SU-DHL-6 (cell line): ENCODE measurements around the gene LHFPL5.

Source experiments
- H2AFZ ChIP-seq: fragments of 200-600 bp; sonication (generic); 2 replicates; pipeline ENCODE4 v1.6.1; 2014; ENCODE audit warnings: low read depth, mild to moderate bottlenecking, moderate library complexity, mixed read lengths, antibody characterized with exemption, low read length; ENCODE audit not compliant: severe bottlenecking
- H3F3A ChIP-seq: fragments of 200-600 bp; shearing (Covaris generic); 2 replicates; pipeline ENCODE4 v1.6.0; 2016; ENCODE audit warnings: antibody characterized with exemption, mild to moderate bottlenecking; ENCODE audit not compliant: insufficient read depth
- H3K27ac ChIP-seq: fragments of 200-600 bp; sonication (generic); 2 replicates; pipeline ENCODE4 v1.5.1; 2016; ENCODE audit warnings: low read depth, mild to moderate bottlenecking, low read length, moderate library complexity, mixed read lengths
- H3K27me3 ChIP-seq: fragments of 200-600 bp; sonication (generic), shearing (Covaris generic); 2 replicates; pipeline ENCODE4 v1.6.0; 2014; ENCODE audit warnings: mild to moderate bottlenecking, low read length
- H3K36me3 ChIP-seq: fragments of 200-600 bp; sonication (generic); 2 replicates; pipeline ENCODE4 v1.6.1; 2014; ENCODE audit warnings: mild to moderate bottlenecking, low read length, mixed read lengths
- H3K4me2 ChIP-seq: fragments of 300-600, 200-600 bp; shearing (Covaris generic), sonication (generic); 2 replicates; pipeline ENCODE4 v1.6.0; 2014; ENCODE audit warnings: low read length, low read depth, mild to moderate bottlenecking; ENCODE audit not compliant: poor library complexity, severe bottlenecking
- H3K4me3 ChIP-seq: fragments of 200-600 bp; sonication (generic); 2 replicates; pipeline ENCODE4 v1.5.1; 2014; ENCODE audit warnings: antibody characterized with exemption, low read length, mild to moderate bottlenecking, mixed read lengths; ENCODE audit not compliant: insufficient read depth, poor library complexity, severe bottlenecking
- H3K79me2 ChIP-seq: fragments of 200-600 bp; sonication (generic); 2 replicates; pipeline ENCODE4 v1.6.1; 2014; ENCODE audit warnings: mild to moderate bottlenecking, low read length, moderate library complexity; ENCODE audit not compliant: insufficient read depth
- H3K9ac ChIP-seq: fragments of 200-600 bp; sonication (generic); 2 replicates; pipeline ENCODE4 v1.7.0; 2014; ENCODE audit warnings: mild to moderate bottlenecking, low read length
- H3K9me2 ChIP-seq: fragments of 200-600 bp; sonication (generic); replicated peaks from 2 replicates; pipeline ENCODE4 v1.6.1; 2014; ENCODE audit warnings: low read length; ENCODE audit not compliant: insufficient read depth
- H3K9me3 ChIP-seq: fragments of 200-600 bp; sonication (generic); 2 replicates; pipeline ENCODE4 v1.6.1; 2014; ENCODE audit warnings: low read length, mixed read lengths; ENCODE audit not compliant: insufficient read depth
- H4K20me1 ChIP-seq: fragments of 200-600 bp; sonication (generic); 2 replicates; pipeline ENCODE4 v1.6.1; 2014; ENCODE audit warnings: low read depth, mild to moderate bottlenecking, antibody characterized with exemption, low read length, moderate library complexity, mixed read lengths
- EZH2phosphoT487 ChIP-seq: fragments of 200-600 bp; sonication (generic), shearing (Covaris generic); conservative IDR thresholded peaks from 2 replicates; pipeline ENCODE4 v1.6.1; 2018; ENCODE audit warnings: mild to moderate bottlenecking, antibody characterized with exemption, low read length, moderate library complexity, mixed read lengths
- TF ChIP-seq, protein P1 (sequence below): fragments of 200-600 bp; sonication (generic); IDR thresholded peaks from one replicate; pipeline ENCODE4 v1.5.1; 2017; ENCODE audit warnings: antibody characterized with exemption, mild to moderate bottlenecking, low read length, moderate library complexity; ENCODE audit not compliant: insufficient read depth, poor library complexity, severe bottlenecking

LHFPL5 gene

GRCh38 chr6:35829306-35829705 is 24.2 kb downstream of the LHFPL5 start:
- no peaks in the 10 kb centered on the region for H3K9me2 ChIP-seq
- no peaks in the 10 kb centered on the region for H3K79me2 ChIP-seq
- H3K9me3 ChIP-seq, result no peaks in the 10 kb centered on the region
- H3K27me3 ChIP-seq, result no peaks in the 10 kb centered on the region
- no peak overlapping the region for H3K9ac ChIP-seq
- H3K4me2 ChIP-seq, result no peak overlapping the region
- H3K36me3 ChIP-seq, result peaks cover 15% of the 10 kb centered on the region
- no peak overlapping the region for H2AFZ ChIP-seq
- no peaks in the 10 kb centered on the region for H4K20me1 ChIP-seq
- no peak overlapping the region for H3K4me3 ChIP-seq
- H3K27ac ChIP-seq, result no peak overlapping the region
- TF ChIP-seq EZH2phosphoT487, result no peak
- TF ChIP-seq, protein P1, sequence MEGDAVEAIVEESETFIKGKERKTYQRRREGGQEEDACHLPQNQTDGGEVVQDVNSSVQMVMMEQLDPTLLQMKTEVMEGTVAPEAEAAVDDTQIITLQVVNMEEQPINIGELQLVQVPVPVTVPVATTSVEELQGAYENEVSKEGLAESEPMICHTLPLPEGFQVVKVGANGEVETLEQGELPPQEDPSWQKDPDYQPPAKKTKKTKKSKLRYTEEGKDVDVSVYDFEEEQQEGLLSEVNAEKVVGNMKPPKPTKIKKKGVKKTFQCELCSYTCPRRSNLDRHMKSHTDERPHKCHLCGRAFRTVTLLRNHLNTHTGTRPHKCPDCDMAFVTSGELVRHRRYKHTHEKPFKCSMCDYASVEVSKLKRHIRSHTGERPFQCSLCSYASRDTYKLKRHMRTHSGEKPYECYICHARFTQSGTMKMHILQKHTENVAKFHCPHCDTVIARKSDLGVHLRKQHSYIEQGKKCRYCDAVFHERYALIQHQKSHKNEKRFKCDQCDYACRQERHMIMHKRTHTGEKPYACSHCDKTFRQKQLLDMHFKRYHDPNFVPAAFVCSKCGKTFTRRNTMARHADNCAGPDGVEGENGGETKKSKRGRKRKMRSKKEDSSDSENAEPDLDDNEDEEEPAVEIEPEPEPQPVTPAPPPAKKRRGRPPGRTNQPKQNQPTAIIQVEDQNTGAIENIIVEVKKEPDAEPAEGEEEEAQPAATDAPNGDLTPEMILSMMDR, result no peak
- H3F3A ChIP-seq, result peaks cover 6% of the 10 kb centered on the region; the same call in 1 of the 2 replicates

DNA sequence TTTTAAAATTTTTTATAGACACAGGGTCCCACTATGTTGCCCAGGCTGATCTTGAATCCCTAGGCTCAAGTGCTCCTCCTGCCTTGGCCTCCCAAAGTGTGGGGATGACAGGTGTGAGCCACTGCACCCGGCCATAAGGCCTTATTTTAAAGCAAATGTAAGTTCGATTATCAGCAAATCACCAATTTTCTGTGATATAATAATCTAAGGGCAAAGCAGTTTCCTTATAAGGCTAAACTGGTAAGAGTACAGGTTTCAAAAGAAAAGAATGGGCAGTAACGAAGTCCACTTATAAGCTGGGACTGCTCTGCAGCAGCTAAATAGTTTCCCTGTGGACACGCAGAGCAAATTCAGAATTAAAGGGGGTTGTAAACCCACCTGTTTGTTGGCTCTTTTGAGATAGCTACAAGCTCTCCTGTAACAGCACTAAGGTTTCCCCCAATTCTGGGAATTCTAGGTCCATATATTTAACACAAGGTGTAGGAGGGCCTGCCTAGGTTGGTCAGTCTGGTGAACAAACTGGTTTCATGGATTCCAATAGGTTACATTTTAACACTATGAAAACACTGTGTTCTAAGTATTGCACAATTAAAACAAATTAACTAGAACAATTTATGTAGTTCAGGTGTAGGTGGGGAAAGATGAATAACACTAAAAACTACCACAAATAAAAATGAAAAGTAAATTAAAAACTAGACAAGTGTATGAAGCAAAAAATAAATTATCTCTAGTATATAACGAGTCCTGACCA is 26.3 kb downstream of the LHFPL5 start:
- Histone ChIP-seq H3K79me2 (no peaks in the 10 kb centered on the region), H3K4me2 (no peak overlapping the region), H3K9me3 (no peaks in the 10 kb centered on the region), H4K20me1 (no peaks in the 10 kb centered on the region), H3K27me3 (no peaks in the 10 kb centered on the region), H3K27ac (no peak overlapping the region), H3K9ac (no peak overlapping the region), H2AFZ (no peak overlapping the region), H3K36me3 (peaks cover 28% of the 10 kb centered on the region), H3K9me2 (no peaks in the 10 kb centered on the region), H3F3A (peaks cover 9% of the 10 kb centered on the region; the same call in 1 of the 2 replicates), H3K4me3 (no peak overlapping the region)
- TF ChIP-seq, protein P1, result no peak
- TF ChIP-seq EZH2phosphoT487, result no peak

DNA sequence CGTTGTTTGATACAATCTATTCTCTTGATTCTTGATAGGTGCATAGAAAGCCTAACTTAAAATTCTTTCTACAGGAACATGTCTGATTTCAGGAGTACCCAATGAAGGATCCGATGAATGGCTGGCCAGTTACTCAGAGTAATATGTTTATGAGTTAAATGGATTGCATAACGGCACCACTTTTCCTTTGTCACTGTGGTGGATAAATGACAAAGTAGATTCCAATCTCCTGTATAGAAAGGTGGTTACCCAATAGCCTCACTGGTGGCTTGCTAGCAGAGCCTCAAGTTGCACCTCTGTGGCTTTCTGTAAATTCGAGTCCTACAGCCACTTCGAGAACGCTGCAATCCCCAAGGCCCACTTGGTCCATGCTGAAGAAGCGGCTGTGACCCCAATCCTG is 28.4 kb downstream of the LHFPL5 start:
- H3K27ac ChIP-seq, result no peak overlapping the region
- H3K4me2 ChIP-seq, result no peak overlapping the region
- TF ChIP-seq EZH2phosphoT487, result no peak
- TF ChIP-seq, protein P1, result no peak
- H3K9ac ChIP-seq, result no peak overlapping the region
- H3K79me2 ChIP-seq, result no peaks in the 10 kb centered on the region
- no peaks in the 10 kb centered on the region for H3K27me3 ChIP-seq
- peaks cover 9% of the 10 kb centered on the region; the same call in 1 of the 2 replicates for H3F3A ChIP-seq
- no peak overlapping the region for H2AFZ ChIP-seq
- no peaks in the 10 kb centered on the region for H3K9me3 ChIP-seq
- H4K20me1 ChIP-seq, result no peaks in the 10 kb centered on the region
- peaks cover 41% of the 10 kb centered on the region for H3K36me3 ChIP-seq
- H3K9me2 ChIP-seq, result no peaks in the 10 kb centered on the region
- H3K4me3 ChIP-seq, result no peak overlapping the region
